ES-I3 (cell line): Measurements from ENCODE around the gene POLR1F.
"Not testable (repeated sequence)": the region's sequence is repeated elsewhere in the genome, so short reads cannot be mapped to it uniquely, and the experiment has no call there.

Experiments
- H3K36me3 ChIP-seq: 2 replicates; pipeline ENCODE4 v1.6.1; 2013; ENCODE audit warnings: mild to moderate bottlenecking, low read length, control low read depth, moderate library complexity; ENCODE audit not compliant: insufficient read depth
- H3K4me1 ChIP-seq: 2 replicates; pipeline ENCODE4 v1.6.1; 2013; ENCODE audit warnings: mild to moderate bottlenecking, control low read depth, low read length; ENCODE audit not compliant: insufficient read depth
- H3K9ac ChIP-seq: 2 replicates; pipeline ENCODE4 v1.6.1; 2013; ENCODE audit warnings: low read depth, mild to moderate bottlenecking, low read length, moderate library complexity
- H3K9me3 ChIP-seq: 2 replicates; pipeline ENCODE4 v1.6.1; 2013; ENCODE audit warnings: mild to moderate bottlenecking, low read length, moderate library complexity; ENCODE audit not compliant: control insufficient read depth, insufficient read depth

The POLR1F gene

DNA sequence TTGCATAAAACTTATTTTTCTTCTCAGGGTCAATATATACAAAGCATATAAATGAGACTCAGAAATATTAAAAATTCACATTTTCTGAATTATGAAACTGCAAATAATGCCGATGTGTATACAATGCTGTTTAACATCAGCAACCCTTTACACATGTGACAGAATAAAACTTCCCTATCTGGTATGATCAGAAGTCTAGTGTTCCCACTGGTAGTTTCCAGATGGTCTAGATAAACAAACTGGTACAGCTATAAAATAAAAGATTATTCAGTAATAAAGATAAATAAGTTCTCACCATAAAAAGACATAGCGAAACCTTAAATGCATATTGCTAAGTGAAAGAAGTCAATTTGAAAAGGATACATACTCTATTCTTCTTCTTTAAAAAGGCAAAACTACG, 7.9 kb downstream of the POLR1F start:
- Histone ChIP-seq H3K36me3 (no peaks in the 10 kb centered on the region; the same call in 1 of the 2 replicates), H3K9ac (no peak overlapping the region), H3K9me3 (no peaks in the 10 kb centered on the region), H3K4me1 (peaks cover 3% of the 10 kb centered on the region; the same call in 1 of the 2 replicates)

DNA sequence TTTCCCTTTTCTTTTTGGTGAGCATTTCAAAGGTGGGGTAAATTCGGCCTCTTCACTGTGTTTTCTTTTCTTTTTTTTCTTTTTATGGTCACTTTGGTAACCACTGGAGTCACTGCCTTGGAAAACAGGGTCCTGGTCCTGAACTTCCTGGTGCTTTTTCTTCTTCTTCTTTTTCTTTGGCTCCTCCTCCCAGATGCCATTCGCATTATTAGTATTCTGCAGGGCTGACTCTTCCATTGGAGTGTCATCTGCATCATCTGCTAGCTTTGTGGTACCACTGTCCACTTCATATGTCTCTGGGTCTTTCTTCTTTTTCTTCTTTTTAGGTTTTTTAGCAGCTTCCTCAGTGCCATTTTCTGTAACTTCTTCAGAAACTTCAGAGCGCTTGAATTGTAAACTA, 10.5 kb downstream of the POLR1F start:
- H3K4me1 ChIP-seq, result no peaks in the 10 kb centered on the region
- peaks cover under 1% of the 10 kb centered on the region; the same call in 1 of the 2 replicates for H3K9me3 ChIP-seq
- no peak overlapping the region for H3K9ac ChIP-seq
- H3K36me3 ChIP-seq, result no peaks in the 10 kb centered on the region; the same call in 1 of the 2 replicates

DNA sequence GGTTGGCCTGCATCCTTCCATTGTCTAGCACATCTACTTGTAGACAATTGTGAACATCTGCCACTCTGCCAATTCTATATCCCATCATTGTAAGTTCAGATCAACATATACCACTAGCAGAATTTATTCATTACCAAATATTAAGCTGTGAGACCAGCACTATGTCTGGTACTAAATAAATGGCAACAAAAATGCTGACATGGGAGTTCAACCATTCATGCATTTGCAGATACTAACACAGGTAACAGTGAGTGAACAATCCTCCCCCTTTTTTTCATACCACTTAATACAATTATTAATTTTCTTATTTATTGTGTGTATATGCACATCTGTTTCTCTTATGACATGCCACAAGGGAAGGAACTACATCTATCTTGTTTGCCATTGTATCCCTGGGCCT, 11.9 kb downstream of the POLR1F start:
- Histone ChIP-seq H3K4me1 (no peaks in the 10 kb centered on the region), H3K9me3 (peaks cover 5% of the 10 kb centered on the region; the same call in 1 of the 2 replicates), H3K9ac (no peak overlapping the region), H3K36me3 (no peaks in the 10 kb centered on the region; the same call in 1 of the 2 replicates)

DNA sequence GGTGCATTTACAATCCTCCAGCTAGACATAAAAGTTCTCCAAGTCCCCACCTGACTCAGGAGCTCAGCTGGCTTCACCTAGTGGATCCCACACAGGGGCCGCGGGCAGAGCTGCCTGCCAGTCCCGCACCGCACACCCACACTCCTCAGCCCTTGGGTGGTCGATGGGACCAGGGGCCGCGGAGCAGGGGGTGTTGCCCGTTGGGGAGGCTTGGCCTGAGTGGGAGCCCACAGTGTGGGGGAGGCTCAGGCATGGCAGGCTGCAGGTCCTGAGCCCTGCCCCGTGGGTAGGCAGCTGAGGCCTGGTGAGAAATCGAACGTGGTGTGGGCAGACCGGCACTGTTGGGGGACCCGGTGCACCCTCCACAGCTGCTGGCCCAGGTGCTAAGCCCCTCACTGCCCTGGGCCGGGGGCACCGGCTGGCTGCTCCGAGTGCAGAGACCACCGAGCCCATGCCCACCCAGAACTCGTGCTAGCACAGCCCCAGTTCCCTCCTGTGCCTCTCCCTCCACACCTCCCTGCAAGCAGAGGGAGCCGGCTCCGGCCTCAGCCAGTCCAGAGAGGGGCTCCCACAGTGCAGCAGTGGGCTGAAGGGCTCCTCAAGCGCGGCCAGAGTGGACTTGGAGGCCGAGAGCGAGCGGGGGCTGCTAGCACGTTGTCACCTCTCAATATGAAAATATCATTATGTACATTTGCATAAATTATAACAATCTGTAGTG, 16.6 kb downstream of the POLR1F start:
- Histone ChIP-seq H3K9ac (no peak overlapping the region), H3K36me3 (no peaks in the 10 kb centered on the region; the same call in 1 of the 2 replicates)

DNA sequence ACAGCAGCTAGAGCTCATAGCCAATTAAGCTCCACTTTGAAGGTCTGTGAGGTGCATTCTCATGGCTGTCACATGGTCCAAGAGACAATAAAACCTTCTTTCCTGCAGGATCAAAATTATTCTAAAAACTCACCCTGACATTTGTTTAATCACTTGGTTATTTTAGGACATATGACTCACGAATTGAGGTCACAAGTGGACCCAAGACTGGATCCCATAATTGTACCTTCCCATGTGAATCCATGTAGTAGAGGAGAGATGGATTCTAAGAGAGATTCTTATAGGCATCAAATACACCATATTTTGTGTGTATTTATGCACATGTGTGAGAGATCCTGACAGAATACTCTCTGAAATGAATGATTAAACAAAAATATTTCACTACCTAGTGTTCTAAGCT, 18.1 kb downstream of the POLR1F start:
- no peaks in the 10 kb centered on the region for H3K4me1 ChIP-seq
- H3K36me3 ChIP-seq, result no peaks in the 10 kb centered on the region; the same call in 1 of the 2 replicates
- no peak overlapping the region for H3K9ac ChIP-seq
- H3K9me3 ChIP-seq, result peaks cover 5% of the 10 kb centered on the region; the same call in 1 of the 2 replicates

More for the DNA sequence above, 16.6 kb downstream of the POLR1F start:
- Histone ChIP-seq H3K9me3 (peaks cover 5% of the 10 kb centered on the region; the same call in 1 of the 2 replicates), H3K4me1 (no peaks in the 10 kb centered on the region)

DNA sequence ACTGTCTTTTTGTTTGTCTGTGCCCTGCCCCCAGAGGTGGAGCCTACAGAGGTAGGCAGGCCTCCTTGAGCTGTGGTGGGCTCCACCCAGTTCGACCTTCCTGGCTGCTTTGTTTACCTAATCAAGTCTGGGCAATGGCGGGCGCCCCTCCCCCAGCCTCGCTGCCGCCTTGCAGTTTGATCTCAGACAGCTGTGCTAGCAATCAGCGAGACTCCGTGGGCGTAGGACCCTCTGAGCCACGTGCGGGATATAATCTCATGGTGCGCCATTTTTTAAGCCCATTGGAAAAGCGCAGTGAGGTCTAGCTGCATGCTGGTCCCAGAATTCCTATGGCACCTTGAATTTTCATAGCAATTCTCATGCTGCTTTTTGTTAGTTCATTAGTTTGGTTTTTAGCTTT, 19.7 kb downstream of the POLR1F start:
- H3K9ac ChIP-seq, result peak overlapping the region; percentile 63
- H3K36me3 ChIP-seq, H3K9me3 ChIP-seq, H3K4me1 ChIP-seq: not testable (repeated sequence)

DNA sequence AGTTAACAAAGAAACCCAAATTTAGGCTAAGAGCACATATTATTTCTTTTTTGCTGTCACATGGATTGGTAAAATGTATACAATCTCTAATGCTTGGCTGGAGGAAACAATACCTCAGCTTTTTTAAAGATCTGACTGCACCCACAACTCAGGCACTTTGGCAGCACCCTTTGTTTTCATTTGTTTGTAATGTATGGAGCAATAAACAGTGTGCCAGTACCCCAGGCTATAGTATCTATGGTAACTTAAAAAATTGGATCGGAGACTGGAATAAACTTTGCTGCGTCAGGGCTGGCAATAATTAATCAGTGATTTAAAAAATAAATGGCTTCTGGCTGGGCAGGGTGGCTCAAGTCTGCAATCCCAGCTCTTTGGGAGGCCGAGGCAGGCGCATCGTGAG, 27.2 kb downstream of the POLR1F start:
- H3K9ac ChIP-seq, result no peak overlapping the region
- H3K9me3 ChIP-seq, result no peaks in the 10 kb centered on the region
- H3K36me3 ChIP-seq, result no peaks in the 10 kb centered on the region
- no peaks in the 10 kb centered on the region for H3K4me1 ChIP-seq

DNA sequence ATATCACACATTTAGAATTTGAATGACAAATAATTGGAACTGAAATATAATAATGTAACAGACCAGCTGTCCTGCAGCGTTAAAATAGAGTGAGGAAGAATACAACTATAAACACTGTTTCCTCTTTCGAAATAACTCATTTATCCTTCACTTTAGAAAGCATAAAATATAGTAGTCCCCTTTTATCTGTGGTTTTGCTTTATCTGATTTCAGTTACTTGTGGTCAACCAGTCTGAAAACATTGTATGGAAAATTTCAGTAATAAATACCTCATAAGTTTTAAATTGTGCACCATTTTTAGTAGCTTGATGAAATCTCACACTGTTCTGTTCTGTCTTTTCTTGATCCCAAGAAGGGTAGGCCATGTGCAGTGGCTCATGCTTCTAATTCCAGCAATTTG, 31.7 kb downstream of the POLR1F start:
- H3K9me3 ChIP-seq, result no peaks in the 10 kb centered on the region
- no peaks in the 10 kb centered on the region for H3K36me3 ChIP-seq
- no peak overlapping the region for H3K9ac ChIP-seq
- H3K4me1 ChIP-seq, result no peaks in the 10 kb centered on the region

DNA sequence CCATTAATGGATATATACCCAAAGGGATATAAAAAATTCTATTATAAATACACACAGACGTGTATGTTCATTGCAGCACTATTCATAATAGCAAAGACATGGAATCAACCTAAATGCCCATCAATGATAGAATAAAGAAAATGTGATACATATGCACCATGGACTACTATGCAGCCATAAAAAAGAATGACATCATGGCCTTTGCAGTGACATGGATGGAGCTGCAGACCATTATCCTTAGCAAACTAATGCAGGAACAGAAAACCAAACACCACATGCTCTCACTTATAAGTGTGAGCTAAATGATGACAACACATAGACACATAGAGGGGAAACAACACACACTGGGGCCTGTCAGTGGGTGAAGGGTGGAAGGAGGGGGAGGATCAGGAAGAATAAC, 33.0 kb downstream of the POLR1F start:
- H3K9me3 ChIP-seq, result no peaks in the 10 kb centered on the region
- no peak overlapping the region for H3K9ac ChIP-seq
- 0 out of 2 replicates have a peak, but pooled peaks cover 2% of the 10 kb centered on the region for H3K4me1 ChIP-seq
- H3K36me3 ChIP-seq, result no peaks in the 10 kb centered on the region

DNA sequence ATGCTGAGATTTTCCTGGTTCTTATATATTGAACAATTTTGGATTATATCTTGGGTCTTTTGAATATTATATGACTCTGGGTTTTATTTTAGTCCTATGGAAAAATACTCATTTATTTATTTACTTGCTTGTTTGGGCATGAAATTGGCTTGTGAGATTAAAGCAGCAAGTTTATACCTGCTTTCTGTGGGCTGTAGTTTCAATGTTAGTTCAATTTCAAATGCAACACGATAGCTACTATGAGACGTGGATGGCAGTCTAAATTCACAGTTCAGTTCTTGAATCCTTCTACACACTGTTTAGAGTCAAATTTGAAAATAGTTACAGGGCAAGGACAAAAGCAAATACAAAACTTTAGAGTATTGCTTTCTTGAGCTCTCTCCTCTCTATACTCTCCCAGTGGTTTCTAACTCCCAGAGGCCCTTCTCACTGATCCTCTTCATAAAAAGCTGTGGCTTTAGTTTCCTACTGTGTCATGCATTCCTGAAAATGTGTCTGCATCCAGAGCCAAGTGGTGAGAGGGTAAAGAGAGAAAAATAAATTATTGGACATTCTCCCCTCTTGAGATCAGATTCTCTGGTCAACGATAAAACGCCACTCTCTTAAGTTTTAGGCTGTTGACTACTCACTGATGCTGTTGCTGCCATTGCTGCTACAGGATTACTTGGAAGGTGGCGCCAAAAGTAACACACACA, 34.4 kb downstream of the POLR1F start:
- no peaks in the 10 kb centered on the region for H3K36me3 ChIP-seq
- H3K9ac ChIP-seq, result no peak overlapping the region
- 0 out of 2 replicates have a peak, but pooled peaks cover 5% of the 10 kb centered on the region for H3K4me1 ChIP-seq
- no peaks in the 10 kb centered on the region for H3K9me3 ChIP-seq

DNA sequence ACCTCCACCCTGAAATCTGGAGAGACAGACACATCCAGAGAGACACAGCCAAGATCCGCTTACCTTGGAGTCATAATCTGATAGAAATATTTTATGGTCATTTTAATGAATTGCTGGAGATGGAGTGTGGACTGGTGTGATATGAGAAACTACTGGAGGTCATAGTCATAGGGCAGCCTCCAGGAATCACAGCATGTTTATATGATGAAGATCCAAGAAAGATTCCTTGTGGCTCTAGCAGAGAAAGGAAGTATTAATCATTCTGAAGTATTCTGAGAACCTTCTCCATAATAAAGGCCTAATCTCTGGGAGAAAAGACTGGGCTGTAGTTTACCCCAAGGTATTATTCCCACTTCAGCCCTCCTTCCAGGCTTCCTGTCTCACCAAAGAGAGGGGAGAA, 38.0 kb downstream of the POLR1F start:
- Histone ChIP-seq H3K4me1 (0 out of 2 replicates have a peak, but pooled peaks cover 5% of the 10 kb centered on the region), H3K36me3 (no peaks in the 10 kb centered on the region), H3K9me3 (no peaks in the 10 kb centered on the region), H3K9ac (no peak overlapping the region)

DNA sequence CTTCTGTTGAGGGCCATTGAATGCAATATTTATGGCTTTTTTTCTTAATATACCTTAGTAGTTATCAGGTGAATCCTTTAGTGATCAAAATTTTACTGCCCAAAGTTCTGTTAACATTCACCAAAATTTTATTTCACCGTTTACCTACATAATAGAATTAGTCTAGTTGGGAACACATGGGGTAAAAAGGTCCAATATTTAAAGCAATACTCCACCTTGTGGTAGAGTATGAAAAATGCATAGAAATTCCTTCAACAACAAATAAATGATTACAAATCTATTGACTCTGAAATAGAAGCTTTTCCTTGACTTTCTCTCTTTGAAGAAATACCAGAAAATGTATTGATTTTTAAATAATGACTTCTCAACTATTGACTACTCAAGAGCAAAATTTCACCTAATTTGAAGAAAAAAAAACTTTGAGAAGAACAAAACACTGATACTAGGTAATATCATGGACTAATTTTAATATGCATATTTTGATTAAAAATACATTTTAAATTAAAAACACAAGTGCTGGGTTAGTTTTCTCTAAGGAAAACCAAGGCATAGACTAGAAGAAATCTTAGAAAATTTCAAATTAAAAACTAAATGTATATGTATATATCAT, 43.3 kb downstream of the POLR1F start:
- Histone ChIP-seq H3K4me1 (no peaks in the 10 kb centered on the region), H3K9me3 (no peaks in the 10 kb centered on the region), H3K36me3 (no peaks in the 10 kb centered on the region), H3K9ac (no peak overlapping the region)

DNA sequence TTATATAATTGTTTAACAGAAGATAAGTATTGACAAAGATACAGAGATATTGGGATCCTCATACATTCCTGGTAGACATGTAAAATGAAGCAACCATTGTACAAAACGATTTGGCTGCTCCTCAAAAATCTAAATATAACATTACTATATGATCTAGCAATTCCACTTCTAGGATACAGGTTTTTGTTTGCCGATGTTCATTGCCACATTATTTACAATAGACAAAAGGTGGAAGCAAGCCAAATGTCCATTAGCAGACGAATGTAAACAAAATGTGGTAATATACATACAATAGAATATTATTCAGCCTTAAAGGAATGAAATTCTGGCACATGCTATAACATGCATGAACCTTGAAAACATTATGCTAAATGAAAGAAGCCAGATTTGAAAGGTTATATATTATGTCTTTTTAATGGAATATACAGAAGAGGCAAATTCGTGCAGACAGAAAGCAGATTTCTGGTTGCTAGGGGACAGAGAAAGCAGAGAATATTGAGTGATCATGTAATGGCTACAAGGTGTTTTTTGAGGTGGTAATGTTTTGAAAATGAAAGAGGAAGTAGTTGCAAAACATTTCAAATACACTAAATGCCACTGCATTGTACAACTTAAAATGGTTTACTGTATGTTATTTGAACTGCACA, 44.9 kb downstream of the POLR1F start:
- no peaks in the 10 kb centered on the region for H3K9me3 ChIP-seq
- H3K4me1 ChIP-seq, result no peaks in the 10 kb centered on the region
- no peaks in the 10 kb centered on the region for H3K36me3 ChIP-seq
- no peak overlapping the region for H3K9ac ChIP-seq

DNA sequence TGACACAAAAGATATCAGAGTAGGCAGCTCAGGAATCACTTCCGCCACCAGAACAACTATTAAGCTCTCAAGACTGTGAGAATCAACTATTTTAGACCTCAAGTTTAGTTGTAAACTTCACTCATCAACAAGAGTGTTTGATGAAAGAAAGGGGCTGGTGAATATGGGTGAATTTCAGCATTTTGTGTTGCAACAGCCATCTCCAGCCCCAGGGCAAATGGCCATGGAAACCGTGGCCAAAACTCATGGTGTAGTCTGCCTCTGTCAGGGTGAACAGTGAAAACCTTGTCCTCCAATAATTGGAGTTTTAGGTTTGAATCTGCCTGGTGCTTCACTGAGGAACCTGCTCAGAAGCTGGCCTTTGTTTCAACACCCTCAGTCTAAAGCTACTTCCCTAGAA, 60.0 kb downstream of the POLR1F start:
- H3K9me3 ChIP-seq, result peaks cover 3% of the 10 kb centered on the region; the same call in 1 of the 2 replicates
- no peak overlapping the region for H3K9ac ChIP-seq
- no peaks in the 10 kb centered on the region for H3K36me3 ChIP-seq
- no peaks in the 10 kb centered on the region for H3K4me1 ChIP-seq
